ENCODE results near the gene FUT8.

- TF ChIP-seq GLIS3 (CRISPR knock-in tag; IDR thresholded peaks at IDR 0.05) (no peak), POU6F1 (CRISPR knock-in tag; IDR thresholded peaks at IDR 0.05; ENCODE audit: borderline replicate concordance, low read depth) (no peak), ZNF565 (CRISPR knock-in tag; conservative IDR thresholded peaks at IDR 0.05; ENCODE audit: low read depth) (no peak), ZFP30 (CRISPR knock-in tag; IDR thresholded peaks at IDR 0.05) (no peak), ZFP3 (CRISPR knock-in tag; IDR thresholded peaks at IDR 0.05) (no peak), ARNTL (CRISPR knock-in tag; IDR thresholded peaks at IDR 0.05; ENCODE audit: borderline replicate concordance, low read depth) (no peak), BACH2 (CRISPR knock-in tag; IDR thresholded peaks at IDR 0.05; ENCODE audit: borderline replicate concordance) (no peak), TOX (CRISPR knock-in tag; IDR thresholded peaks at IDR 0.05; ENCODE audit: borderline replicate concordance) (no peak), CSDC2 (CRISPR knock-in tag; IDR thresholded peaks at IDR 0.05) (no peak), ZNF70 (CRISPR knock-in tag; IDR thresholded peaks at IDR 0.05) (no peak), PATZ1 (CRISPR knock-in tag; IDR thresholded peaks at IDR 0.05; ENCODE audit: borderline replicate concordance) (no peak)
Observed at GRCh38 chr14:65513671-65514070, 101.1 kb downstream of the FUT8 start.
